GM21786 (cell line): ENCODE measurements around the gene ZNF544.
A peak's percentile ranks its signal among the peaks of the same experiment; 100 is the strongest.

Experiments used
- ATAC-seq: cut with Tn5 transposase; IDR thresholded peaks from one replicate; pipeline ENCODE4 v1.9.1; 2021; ENCODE audit not compliant: unreplicated experiment

ZNF544 gene

DNA sequence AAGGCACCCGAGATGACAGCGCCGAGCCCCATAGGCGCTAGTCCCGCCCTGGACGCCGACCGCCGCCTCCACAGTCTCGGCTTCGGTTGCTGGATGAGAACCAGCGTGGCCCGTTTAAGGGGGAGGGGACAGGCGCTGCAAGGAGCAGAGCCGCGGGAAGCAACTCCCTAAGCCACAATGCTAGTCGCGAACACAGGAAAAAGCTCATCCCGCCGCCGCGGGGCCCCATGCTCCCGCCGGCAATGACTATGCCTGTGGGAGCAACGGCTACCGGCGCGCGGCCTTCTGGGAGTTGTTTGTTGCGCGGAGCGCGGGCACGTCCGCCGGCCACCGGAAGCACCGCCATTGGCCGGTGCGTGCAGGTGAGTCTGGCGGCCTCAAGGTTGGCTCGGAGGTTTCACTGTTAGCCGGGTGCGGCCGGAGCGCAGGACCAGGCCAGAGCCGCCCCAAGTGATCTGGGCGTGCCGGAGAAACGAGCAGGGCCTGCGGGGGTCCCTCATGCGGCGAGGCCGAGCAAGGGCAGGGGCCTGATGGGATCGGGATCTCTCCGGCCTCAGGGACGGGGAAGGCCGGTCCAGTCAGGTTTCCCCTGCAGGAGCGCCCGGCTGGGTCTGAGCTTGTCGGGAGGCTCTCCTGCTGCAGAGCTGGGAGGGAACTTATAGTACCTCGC is at the start of gene ZNF544:
ZNF544 (plus strand) TSS at position 330 of the 670 bp plus-strand sequence. CDS start 15,110 bp downstream, outside the sequence.
- peak; percentile 94 for ATAC-seq

DNA sequence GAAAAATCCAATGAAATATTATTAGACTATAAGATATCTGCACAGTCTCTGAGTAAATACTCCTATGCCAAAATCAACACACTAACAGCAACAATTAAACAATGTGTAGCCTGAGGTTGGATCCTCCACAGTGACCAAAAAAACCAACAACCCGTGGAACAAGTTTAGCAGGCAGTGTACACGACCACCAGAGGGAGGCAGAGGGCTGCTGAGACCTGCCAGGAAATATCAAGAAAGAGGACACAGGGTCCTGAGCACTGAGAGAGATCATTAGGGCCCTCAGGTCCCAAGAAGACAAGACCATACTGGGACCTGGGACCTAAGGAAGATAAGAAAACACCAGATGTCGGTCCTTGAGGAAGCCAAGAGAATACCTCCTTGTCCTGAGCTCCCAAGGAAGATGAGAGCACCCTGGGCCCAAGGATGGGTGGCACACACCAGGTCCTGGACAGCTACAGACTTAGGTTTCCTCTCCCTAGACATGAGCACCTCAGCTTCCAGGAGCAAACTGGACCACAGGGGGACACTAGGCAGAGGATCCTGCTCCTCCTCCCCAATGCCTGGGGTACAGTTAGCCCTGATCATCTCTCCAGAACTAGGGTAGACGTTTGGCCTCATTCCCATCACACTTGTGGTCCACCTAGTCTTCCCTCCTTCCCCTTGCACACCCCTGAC is 46.7 kb upstream of the ZNF544 start:
- ATAC-seq: no peak

DNA sequence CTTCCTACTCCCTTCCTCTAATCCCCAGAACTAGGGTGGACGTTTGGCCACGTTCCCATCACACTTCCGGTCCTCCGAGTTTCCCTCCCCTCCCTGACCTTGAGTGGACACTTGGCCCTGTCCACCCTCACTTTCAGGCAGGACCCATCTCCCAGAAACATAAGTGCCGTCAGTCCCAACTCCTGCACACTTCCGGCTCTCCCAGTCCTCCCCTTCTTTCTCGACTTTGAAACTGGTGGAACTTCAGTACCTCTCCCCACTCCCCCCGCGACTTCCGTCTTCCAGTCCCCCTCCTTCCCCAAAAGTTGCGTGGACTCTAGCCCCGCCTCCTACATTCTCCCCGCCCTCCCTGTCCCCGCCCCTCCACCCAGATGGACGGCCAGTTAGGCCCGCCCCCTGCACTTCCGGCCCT is 46.1 kb upstream of the ZNF544 start:
- no peak for ATAC-seq

GRCh38 chr19:58182989-58183816 is 45.5 kb upstream of the ZNF544 start, which contains the start of gene ZNF274:
Gene ZNF274, plus strand, starts transcription at chr19:58183061. Its CDS starts 905 bp downstream, at chr19:58183966.
- ATAC-seq: peak; percentile 78

- no peak for ATAC-seq
Measured at GRCh38 chr19:58183817-58184215, 44.9 kb upstream of the ZNF544 start.

GRCh38 chr19:58196901-58197616 is 31.7 kb upstream of the ZNF544 start:
- no peak for ATAC-seq

- ATAC-seq: no peak
Measured at GRCh38 chr19:58203814-58204475, 24.8 kb upstream of the ZNF544 start.

GRCh38 chr19:58204566-58204965 is 24.1 kb upstream of the ZNF544 start:
- ATAC-seq: no peak

DNA sequence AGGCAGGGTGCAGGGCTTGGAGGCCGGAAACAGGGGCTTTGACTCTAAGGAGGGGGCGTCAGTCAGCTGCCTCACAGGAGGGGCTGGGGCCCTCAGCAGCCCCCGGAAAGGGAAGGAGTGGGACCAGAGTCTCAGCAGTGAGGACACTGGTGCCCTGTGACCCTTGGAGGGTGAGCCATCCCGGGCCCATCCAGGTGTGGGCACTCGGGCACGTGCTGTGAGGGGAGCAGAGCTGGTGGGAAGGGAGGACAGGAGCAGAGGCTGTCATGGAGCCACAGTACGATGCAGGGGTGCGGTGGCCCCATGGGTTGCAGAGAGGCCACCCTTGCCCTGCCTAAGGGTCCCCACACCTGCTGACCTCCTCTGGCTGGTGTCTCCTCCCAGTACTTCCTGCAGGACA is 19.1 kb upstream of the ZNF544 start:
- ATAC-seq: no peak

GRCh38 chr19:58212336-58213074 is 16.2 kb upstream of the ZNF544 start:
- no peak for ATAC-seq

GRCh38 chr19:58213075-58213369 is 15.7 kb upstream of the ZNF544 start:
- ATAC-seq: no peak

DNA sequence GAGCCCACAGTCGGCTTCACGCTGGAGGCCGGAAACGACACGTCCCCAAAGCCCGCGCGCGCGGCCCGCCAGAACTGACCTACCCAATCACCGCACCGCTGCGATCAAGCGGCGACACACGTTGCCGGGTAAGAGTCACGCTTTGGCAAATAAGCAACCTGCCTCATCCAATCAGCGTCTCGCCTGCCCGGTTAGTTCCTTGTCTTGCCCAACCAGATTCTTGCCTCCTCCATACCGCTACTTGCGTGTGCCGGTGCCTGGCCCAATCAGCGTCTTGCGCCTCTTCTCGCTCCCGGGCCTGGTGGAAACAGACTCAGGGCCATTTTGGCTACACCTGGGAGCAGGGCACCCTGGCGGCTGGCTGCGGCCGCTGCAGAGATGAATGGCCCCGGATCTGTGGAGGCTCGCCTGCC is 11.6 kb upstream of the ZNF544 start:
- ATAC-seq: no peak

- no peak for ATAC-seq
Measured at GRCh38 chr19:58217607-58218391, 10.9 kb upstream of the ZNF544 start.

GRCh38 chr19:58218899-58219298 is 9.8 kb upstream of the ZNF544 start:
- ATAC-seq: no peak

DNA sequence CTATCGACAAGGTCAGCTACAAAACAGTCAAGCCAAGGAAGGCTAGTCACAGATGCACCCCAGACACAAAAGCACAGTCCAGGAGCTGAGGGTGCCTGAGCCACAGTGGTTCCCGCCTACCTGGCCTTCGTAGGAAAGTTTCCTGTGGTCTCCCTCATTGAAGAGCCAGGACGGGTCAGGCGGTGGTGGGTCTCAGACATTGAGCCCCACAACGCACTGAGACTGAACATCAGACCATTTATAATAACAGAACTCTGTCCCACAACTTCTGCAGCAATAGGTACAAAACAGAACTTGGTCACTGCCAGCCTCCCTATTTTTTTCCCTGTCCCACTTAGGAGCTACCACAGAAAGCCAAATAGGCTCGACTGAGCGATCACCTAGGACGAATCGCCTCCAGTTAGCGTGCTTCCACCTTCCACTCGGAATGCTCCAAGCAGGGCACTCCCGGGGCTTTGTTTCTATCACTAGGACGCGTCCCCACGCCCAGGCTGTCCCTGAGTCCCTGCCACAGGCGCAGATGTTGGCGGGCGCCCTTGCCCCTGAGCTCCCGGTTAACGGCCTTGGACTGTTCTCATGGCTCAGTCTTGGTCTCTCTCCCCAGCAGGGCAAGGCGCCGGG is 640 bp upstream of the ZNF544 start:
- no peak for ATAC-seq

DNA sequence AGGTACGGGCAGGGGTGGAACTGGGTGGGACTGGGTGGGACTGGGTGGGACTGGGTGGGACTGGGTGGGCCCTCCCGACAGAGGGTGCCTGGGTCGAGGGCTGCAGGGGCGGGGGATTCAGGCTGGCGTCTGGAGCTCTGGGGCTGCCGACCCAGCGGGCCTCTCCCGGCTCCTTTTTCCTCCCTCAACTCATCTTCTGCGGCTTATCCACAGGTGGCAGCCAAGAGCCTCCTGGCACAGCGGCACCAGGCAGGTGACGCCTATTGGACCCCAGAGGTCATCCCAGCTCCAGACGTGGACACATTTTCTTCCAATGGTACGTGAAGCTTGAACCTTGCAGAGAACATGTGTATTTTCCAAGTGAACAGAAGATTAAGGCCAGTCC is 533 bp downstream of the ZNF544 start:
- ATAC-seq: no peak

GRCh38 chr19:58237324-58237723 is 8.6 kb downstream of the ZNF544 start:
- ATAC-seq: no peak

DNA sequence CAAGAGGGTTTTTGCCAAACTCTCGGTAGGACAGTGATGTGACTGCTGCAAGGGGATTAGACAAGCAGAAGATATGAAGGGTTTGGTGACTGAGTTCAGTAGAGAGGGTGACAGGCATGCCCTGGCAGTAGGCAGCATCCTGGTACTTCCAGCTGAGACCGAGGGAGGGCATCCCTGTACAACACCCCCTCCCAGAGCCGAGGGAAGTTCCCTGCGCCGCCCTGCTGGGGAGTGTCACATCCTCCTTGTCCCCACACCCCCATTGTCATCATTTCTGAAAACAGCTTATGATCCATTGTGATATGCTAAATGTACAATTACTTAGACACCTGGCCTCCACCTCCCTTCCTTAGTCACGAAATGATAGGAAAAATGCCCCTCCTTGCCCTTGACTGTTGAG is 14.6 kb downstream of the ZNF544 start:
- ATAC-seq: no peak

DNA sequence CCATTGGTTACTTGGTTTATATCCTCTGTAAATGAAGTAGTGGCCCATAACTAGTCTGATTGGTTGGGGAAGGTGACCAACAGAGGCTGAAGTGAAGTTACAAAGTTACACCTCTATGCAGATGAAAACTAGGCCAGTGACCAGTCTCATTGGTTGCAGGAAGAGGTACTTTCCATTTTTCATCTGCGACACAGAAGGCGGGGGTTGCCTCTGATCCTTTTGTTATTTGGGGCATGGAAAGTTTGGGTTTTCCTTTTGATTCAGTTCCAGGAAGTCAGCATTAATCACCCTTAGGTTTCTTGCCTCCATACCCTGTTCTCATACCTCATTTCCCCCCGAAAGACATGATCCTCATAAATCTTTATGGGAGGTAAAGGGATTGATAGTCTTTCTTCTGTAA is 20.2 kb downstream of the ZNF544 start:
- no peak for ATAC-seq
